Measurements from ENCODE around the gene TPTE2. TPM values are rescaled to one million over a fixed set of nuclear protein-coding genes. Genes with fewer than 3 reads are reported as not detected.

Gene TPTE2
- total and polyA plus RNA-seq, 2 of the 4 experiments (the other 2 are of a cell fraction): not detected

- no peak overlapping the region for H4K5ac ChIP-seq (ENCODE audit: low read depth, low read length)
- no peaks in the 10 kb centered on the region for H3K9me3 ChIP-seq (ENCODE audit: control insufficient read depth, insufficient read depth, low read length)
- H3K4me2 ChIP-seq (ENCODE audit: low read depth, low read length): no peak overlapping the region
- H2AFZ ChIP-seq (replicated peaks; ENCODE audit: low read length, poor library complexity): peak overlapping the region; percentile 63
- H3K14ac ChIP-seq (replicated peaks; ENCODE audit: low read depth, low read length): no peak overlapping the region
- BruUV-seq (replicated peaks): no TSS peak
- no peak overlapping the region for H3K4me3 ChIP-seq (ENCODE audit: insufficient read depth, low read depth, low read length)
- no peak overlapping the region for H4K8ac ChIP-seq (ENCODE audit: low read depth in 2 of 2, low read length in 2 of 2)
- H2BK15ac ChIP-seq (ENCODE audit: low read depth, low read length): no peak overlapping the region
- no peak overlapping the region for H2AK5ac ChIP-seq (ENCODE audit: low read depth, low read length)
- CTCF ChIA-PET: no interaction called here
- H3K23ac ChIP-seq (ENCODE audit: low read depth, low read length): no peak overlapping the region
- ATAC-seq (ENCODE audit: low read depth) (no peak), DNase-seq (peak; percentile 48)
- H2AK9ac ChIP-seq (replicated peaks; ENCODE audit: low read depth, low read length, poor library complexity): peak overlapping the region; percentile 58
- no peak overlapping the region for H3K56ac ChIP-seq (ENCODE audit: extremely low read depth, insufficient read depth, low read length)
- intact Hi-C loops (cut with micrococcal nuclease) (no loop called here), in situ Hi-C loops (cut with MboI; ENCODE audit: low sequenced_read_pairs) (no loop called here), dilution Hi-C loops (cut with HindIII; ENCODE audit: low sequenced_read_pairs, unreplicated experiment) (no loop called here)
- no peak overlapping the region for H3K4ac ChIP-seq (ENCODE audit: low read depth, low read length)
- no peak overlapping the region for H4K91ac ChIP-seq (ENCODE audit: insufficient read depth, low read depth, low read length)
- no peak overlapping the region for H2BK5ac ChIP-seq (ENCODE audit: low read depth, low read length, poor library complexity, severe bottlenecking)
- no peak for TF ChIP-seq MXI1 (IDR thresholded peaks at IDR 0.05; ENCODE audit: borderline replicate concordance, low read depth, low read length)
- no peak for TF ChIP-seq MAFK (IDR thresholded peaks at IDR 0.05; ENCODE audit: low read depth, low read length)
- TF ChIP-seq SMC3 (IDR thresholded peaks at IDR 0.05; ENCODE audit: low read depth, low read length): no peak
- TF ChIP-seq USF2 (IDR thresholded peaks at IDR 0.05; ENCODE audit: low read depth, low read length): no peak
- TF ChIP-seq POLR2A (IDR thresholded peaks at IDR 0.05; ENCODE audit: low read depth, low read length): no peak
- TF ChIP-seq RCOR1 (IDR thresholded peaks at IDR 0.05; ENCODE audit: insufficient replicate concordance, low read length): no peak
- no peak for TF ChIP-seq RFX5 (IDR thresholded peaks at IDR 0.05; ENCODE audit: low read depth, low read length)
- no peak for TF ChIP-seq CEBPB (IDR thresholded peaks at IDR 0.05; ENCODE audit: low read depth, low read length)
- H4K20me1 ChIP-seq (ENCODE audit: insufficient read depth, low read length): no peaks in the 10 kb centered on the region
- POLR2A ChIA-PET (ENCODE audit: unreplicated experiment): no interaction called here
- H3K9ac ChIP-seq (ENCODE audit: low read depth, low read length): no peak overlapping the region
- no peak overlapping the region for H3K27ac ChIP-seq (ENCODE audit: insufficient read depth, low read length)
- no peaks in the 10 kb centered on the region for H3K36me3 ChIP-seq (ENCODE audit: control insufficient read depth, insufficient read depth, low read length)
- no peaks in the 10 kb centered on the region for H3K27me3 ChIP-seq (ENCODE audit: control insufficient read depth, insufficient read depth, low read length)
- H3K4me1 ChIP-seq (ENCODE audit: control insufficient read depth, insufficient read depth, low read length): no peaks in the 10 kb centered on the region
- H2BK120ac ChIP-seq (ENCODE audit: low read depth, low read length): no peak overlapping the region
- no peak overlapping the region for H2BK20ac ChIP-seq (ENCODE audit: low read depth, low read length)
- peaks cover 11 to 19% of the 10 kb centered on the region in 2 experiments; a peak in 3 of 4 replicates for H3K79me1 ChIP-seq (ENCODE audit: low read depth in 1 of 2, low read length in 2 of 2)
- H3K9me1 ChIP-seq (ENCODE audit: insufficient read depth, low read length): peaks cover 17% of the 10 kb centered on the region
- no peak overlapping the region for H3K18ac ChIP-seq (ENCODE audit: low read depth, low read length)
These were observed 44.8 kb upstream of the TPTE2 start for GRCh38 chr13:19606152-19606551.

Data from IMR-90 (cell line).